HepG2 (cell line): Measurements from ENCODE around the gene DENND11. TPM values are rescaled to one million over a fixed set of nuclear protein-coding genes. Genes with fewer than 3 reads are reported as not detected.

Source experiments
- ATAC-seq: fragments of 200-7000 bp; cut with Tn5 transposase; 3 replicates; pipeline ENCODE4 v1.9.1; 2020; ENCODE audit warnings: mild to moderate bottlenecking, moderate library complexity
- BruUV-seq: library from RNA; stranded (reverse); fragments of 400-500 nt; replicated peaks from 2 replicates; lab custom pipeline; 2021; lab: Mats Ljungman, UMichigan
- CTCF ChIA-PET: fragments of 300-600 bp; formaldehyde crosslinking; extraction: SDS; loops from one replicate; lab custom pipeline; 2021; ENCODE audit warnings: low total read pairs, inconsistent platforms, low intra/inter-chr PET ratio; lab: Yijun Ruan, JAX
- POLR2A ChIA-PET: fragments of 350-600 bp; sonication (Branson Sonifier 250); formaldehyde crosslinking; loops from one replicate; lab custom pipeline; 2020; ENCODE audit warnings: antibody characterized with exemption, inconsistent platforms; lab: Yijun Ruan, JAX
- DNase-seq: peaks from one replicate; pipeline ENCODE4 v3.0.0-alpha.2; 2015; ENCODE audit warnings: low spot score
- FAIRE-seq: peaks from 3 replicates; lab custom pipeline; 2011; peaks lifted over from hg19 to GRCh38; lab: Jason Lieb, UNC
- H2AFZ ChIP-seq: one replicate; pipeline ENCODE4 v1.6.1; 2011; ENCODE audit warnings: low read length, inconsistent platforms
- H3K27ac ChIP-seq: fragments of 300-600 bp; 3 replicates; pipeline ENCODE4 v1.8.0; 2011; ENCODE audit warnings: mixed run types, mild to moderate bottlenecking, mixed read lengths, low read length, inconsistent platforms; ENCODE audit not compliant: insufficient read depth; ENCODE audit errors: extremely low read length
- H3K27me3 ChIP-seq, 2 experiments: fragments of 200-600 bp in 1 of 2; 2 replicates in 1 of 2; 3 replicates in 1 of 2; pipeline versions ENCODE4 v1.6.0 to v1.8.0; 2011; ENCODE audit warnings: low read length in 2 of 2, mild to moderate bottlenecking in 2 of 2, moderate library complexity in 2 of 2, inconsistent platforms in 1 of 2; ENCODE audit not compliant: insufficient read depth in 2 of 2, control insufficient read depth in 1 of 2
- H3K36me3 ChIP-seq, 2 experiments: fragments of 200-600 bp in 1 of 2; replicated peaks in 1 of 2; 2 replicates in 1 of 2; 3 replicates in 1 of 2; pipeline versions ENCODE4 v1.5.1 to v1.8.0; 2011; ENCODE audit warnings: low read length in 2 of 2, inconsistent platforms in 1 of 2; ENCODE audit not compliant: insufficient read depth in 2 of 2, control insufficient read depth in 1 of 2
- H3K4me1 ChIP-seq: 2 replicates; pipeline ENCODE4 v1.5.1; 2012; ENCODE audit warnings: low read length, inconsistent platforms; ENCODE audit not compliant: insufficient read depth
- H3K4me2 ChIP-seq: 2 replicates; pipeline ENCODE4 v1.6.0; 2011; ENCODE audit warnings: low read depth, low read length, inconsistent platforms
- H3K4me3 ChIP-seq, 3 experiments: fragments of 200-600 bp in 1 of 3; sonication (generic), shearing (Covaris generic) in 1 of 3; replicated peaks in 1 of 3; 2 replicates each; pipeline ENCODE4 v1.5.1; 2011 to 2016; ENCODE audit warnings: low read length in 3 of 3, inconsistent platforms in 2 of 3, low read depth in 2 of 3, mild to moderate bottlenecking in 2 of 3, control low read depth in 1 of 3, mixed read lengths in 1 of 3; ENCODE audit not compliant: insufficient read depth in 1 of 3
- H3K79me2 ChIP-seq: one replicate; pipeline ENCODE4 v1.6.1; 2011; ENCODE audit warnings: low read length, inconsistent platforms; ENCODE audit not compliant: insufficient read depth
- H3K9ac ChIP-seq: 2 replicates; pipeline ENCODE4 v1.6.0; 2011; ENCODE audit warnings: mild to moderate bottlenecking, low read depth, low read length, inconsistent platforms; ENCODE audit not compliant: insufficient read depth
- H3K9me3 ChIP-seq: 2 replicates; pipeline ENCODE4 v1.5.1; 2012; ENCODE audit warnings: mild to moderate bottlenecking, low read length
- H4K20me1 ChIP-seq: 2 replicates; pipeline ENCODE4 v1.6.0; 2011; ENCODE audit warnings: inconsistent platforms, mild to moderate bottlenecking, low read length, moderate library complexity; ENCODE audit not compliant: insufficient read depth
- DPF2 ChIP-seq: sonication (generic); formaldehyde crosslinking; IDR thresholded peaks from 2 replicates; pipeline ENCODE4 v1.4.0; 2020; ENCODE audit warnings: mild to moderate bottlenecking, low read depth, missing genetic modification reagents, borderline replicate concordance
- HMG20A ChIP-seq: IDR thresholded peaks from 2 replicates; pipeline ENCODE4 v1.6.1; 2016; ENCODE audit warnings: borderline replicate concordance
- HNF4A ChIP-seq: sonication (generic); formaldehyde crosslinking; IDR thresholded peaks from 2 replicates; pipeline ENCODE4 v1.4.0; 2020; ENCODE audit warnings: missing genetic modification reagents
- ZNF235 ChIP-seq: sonication (generic); formaldehyde crosslinking; IDR thresholded peaks from 2 replicates; pipeline ENCODE4 v1.8.1; 2023; ENCODE audit warnings: mild to moderate bottlenecking, missing genetic modification reagents, borderline replicate concordance
- WGBS: methylation state at CpG from one replicate; pipeline ENCODE4 v1.1.6; 2017; ENCODE audit warnings: low lambda C conversion rate; 5-methylcytosine and 5-hydroxymethylcytosine counted together
- in situ Hi-C: cut with HindIII; loops from 2 replicates; pipeline ENCODE4 v1.10.0; 2017; ENCODE audit warnings: low pct_unique_long_range_greater_than_20kb; ENCODE audit not compliant: extremely low pct_ligation_motif_present
- intact Hi-C: fragments of 100-400 bp; cut with micrococcal nuclease; formaldehyde crosslinking; loops from one replicate; pipeline ENCODE4 v1.10.0; 2022; ENCODE audit not compliant: unreplicated experiment
- polyA plus RNA-seq, 8 experiments: library from polyadenylated mRNA; depleted of rRNA in 3 of 8; stranded (reverse) in 7 of 8; unstranded in 1 of 8; fragments of >200 nt; fragmentation: Illumina TruSeq in 4 of 8; extraction: Trizol in 4 of 8; gene quantifications; 2 replicates each; pipeline versions ENCODE4 v1.2.1 to v1.2.3, GENCODE V29; 2011 to 2016; ENCODE audit warnings: low read depth in 4 of 8, missing spikeins in 1 of 8, mixed read lengths in 1 of 8; ENCODE audit not compliant: insufficient read depth in 1 of 8
- total RNA-seq, 5 experiments: library from RNA; depleted of rRNA; stranded (reverse); fragments of >200 nt; fragmentation: Illumina TruSeq; extraction: Trizol; gene quantifications; 2 replicates each; pipeline ENCODE4 v1.2.3, GENCODE V29; 2016; ENCODE audit warnings: low read depth in 1 of 5
- TF ChIP-seq, protein P1 (sequence below): sonication (generic); formaldehyde crosslinking; IDR thresholded peaks from 2 replicates; pipeline ENCODE4 v1.4.0; 2020; ENCODE audit warnings: mild to moderate bottlenecking, low read depth, missing genetic modification reagents
- TF ChIP-seq, protein P2 (sequence below): IDR thresholded peaks from 2 replicates; pipeline ENCODE4 v1.6.1; 2016; ENCODE audit warnings: low read depth, control low read depth

DENND11 gene
- total and polyA plus RNA-seq, 2 of the 13 experiments (the other 11 are each of a cell fraction or from before 2014, with no cell fraction given): 7.1 to 10.5 TPM

DNA sequence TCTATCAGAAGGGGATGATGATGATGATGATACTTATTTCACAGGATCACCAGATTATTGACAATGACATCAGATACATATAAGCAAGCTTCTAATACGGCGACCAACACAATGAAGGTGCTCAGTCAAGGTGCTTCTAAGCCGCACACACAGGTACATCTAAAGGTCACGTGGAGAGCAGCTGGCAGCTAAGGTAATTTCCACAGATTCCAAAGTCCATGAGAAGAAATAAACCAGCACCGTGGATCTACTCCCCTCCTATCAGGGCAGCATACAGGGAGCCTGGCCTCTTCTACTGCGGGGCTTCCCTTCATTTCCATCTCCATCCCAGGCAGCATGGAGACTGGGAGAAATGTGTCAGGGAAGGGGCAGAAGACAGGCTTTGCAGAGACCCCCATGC lies 37.5 kb downstream of the DENND11 start:
- ChIA-PET CTCF (no interaction called here), POLR2A (interaction anchor here (1.0 kb wide), 1 partner anchor 73 kb away, joined by 3 read pairs; the partner anchor contains the start of gene SSBP1)
- no peak overlapping the region for H2AFZ ChIP-seq
- H3K9ac ChIP-seq: no peak overlapping the region
- FAIRE-seq: no peak
- ATAC-seq: 0 out of 3 replicates have a peak, but pooled peaks have one; percentile 9
- H3K79me2 ChIP-seq: no peaks in the 10 kb centered on the region
- peaks cover 24% of the 10 kb centered on the region for H3K4me1 ChIP-seq
- peaks cover 4 to 20% of the 10 kb centered on the region in 2 experiments; a peak in 4 of 5 replicates for H3K36me3 ChIP-seq
- no peak overlapping the region for H3K4me3 ChIP-seq
- WGBS: 84% methylated on average over 6 of the region's 6 CpGs
- no TSS peak for BruUV-seq
- H3K27ac ChIP-seq: no peak overlapping the region
- in situ Hi-C loops (no loop called here), intact Hi-C loops (no loop called here)
- TF ChIP-seq HNF4A: 0 out of 2 replicates have a peak, but pooled peaks have one; percentile 15
- TF ChIP-seq ZNF235 (CRISPR knock-in tag): no peak
- TF ChIP-seq, protein P1, sequence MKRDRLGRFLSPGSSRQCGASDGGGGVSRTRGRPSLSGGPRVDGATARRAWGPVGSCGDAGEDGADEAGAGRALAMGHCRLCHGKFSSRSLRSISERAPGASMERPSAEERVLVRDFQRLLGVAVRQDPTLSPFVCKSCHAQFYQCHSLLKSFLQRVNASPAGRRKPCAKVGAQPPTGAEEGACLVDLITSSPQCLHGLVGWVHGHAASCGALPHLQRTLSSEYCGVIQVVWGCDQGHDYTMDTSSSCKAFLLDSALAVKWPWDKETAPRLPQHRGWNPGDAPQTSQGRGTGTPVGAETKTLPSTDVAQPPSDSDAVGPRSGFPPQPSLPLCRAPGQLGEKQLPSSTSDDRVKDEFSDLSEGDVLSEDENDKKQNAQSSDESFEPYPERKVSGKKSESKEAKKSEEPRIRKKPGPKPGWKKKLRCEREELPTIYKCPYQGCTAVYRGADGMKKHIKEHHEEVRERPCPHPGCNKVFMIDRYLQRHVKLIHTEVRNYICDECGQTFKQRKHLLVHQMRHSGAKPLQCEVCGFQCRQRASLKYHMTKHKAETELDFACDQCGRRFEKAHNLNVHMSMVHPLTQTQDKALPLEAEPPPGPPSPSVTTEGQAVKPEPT (CRISPR knock-in tag): no peak
- TF ChIP-seq, protein P2, sequence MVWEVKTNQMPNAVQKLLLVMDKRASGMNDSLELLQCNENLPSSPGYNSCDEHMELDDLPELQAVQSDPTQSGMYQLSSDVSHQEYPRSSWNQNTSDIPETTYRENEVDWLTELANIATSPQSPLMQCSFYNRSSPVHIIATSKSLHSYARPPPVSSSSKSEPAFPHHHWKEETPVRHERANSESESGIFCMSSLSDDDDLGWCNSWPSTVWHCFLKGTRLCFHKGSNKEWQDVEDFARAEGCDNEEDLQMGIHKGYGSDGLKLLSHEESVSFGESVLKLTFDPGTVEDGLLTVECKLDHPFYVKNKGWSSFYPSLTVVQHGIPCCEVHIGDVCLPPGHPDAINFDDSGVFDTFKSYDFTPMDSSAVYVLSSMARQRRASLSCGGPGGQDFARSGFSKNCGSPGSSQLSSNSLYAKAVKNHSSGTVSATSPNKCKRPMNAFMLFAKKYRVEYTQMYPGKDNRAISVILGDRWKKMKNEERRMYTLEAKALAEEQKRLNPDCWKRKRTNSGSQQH (CRISPR knock-in tag): no peak
- no peak for TF ChIP-seq DPF2 (CRISPR knock-in tag)
- TF ChIP-seq HMG20A (CRISPR knock-in tag): no peak
- no peak for DNase-seq
- no peaks in the 10 kb centered on the region for H3K9me3 ChIP-seq
- H3K4me2 ChIP-seq: no peak overlapping the region
- no peaks in the 10 kb centered on the region for H4K20me1 ChIP-seq
- H3K27me3 ChIP-seq: no peaks in the 10 kb centered on the region
